LoVo (cell line): Measurements from ENCODE around the gene KDELR1.

Source experiments
- DNase-seq: peaks from one replicate; pipeline ENCODE4 v3.0.0-alpha.2; 2016; ENCODE audit warnings: low spot score

KDELR1 gene

DNA sequence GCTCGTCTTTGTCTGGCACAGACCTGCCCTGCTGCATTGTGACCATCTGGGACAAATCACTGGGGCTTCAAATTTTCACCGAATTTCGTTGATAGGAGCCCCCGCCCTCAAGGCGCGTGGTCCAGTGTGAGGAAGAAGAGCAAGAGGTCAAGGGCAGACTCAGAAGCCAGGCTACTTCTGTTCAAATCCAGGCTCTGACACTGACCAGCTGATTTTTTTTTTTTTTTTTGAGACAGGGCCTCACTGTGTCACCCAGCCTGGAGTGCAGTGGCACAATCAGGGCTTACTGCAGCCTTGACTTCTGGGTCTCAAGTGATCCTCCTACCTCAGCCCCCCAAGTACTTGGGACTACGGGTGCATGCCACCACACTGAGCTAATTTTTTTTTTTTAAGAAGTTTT is 20.0 kb downstream of the KDELR1 start:
- no peak for DNase-seq

GRCh38 chr19:48370955-48371354 is 20.4 kb downstream of the KDELR1 start:
- no peak for DNase-seq

GRCh38 chr19:48368936-48369335 is 22.4 kb downstream of the KDELR1 start:
- no peak for DNase-seq

- no peak for DNase-seq
These were observed 23.5 kb downstream of the KDELR1 start for GRCh38 chr19:48367855-48368254.

DNA sequence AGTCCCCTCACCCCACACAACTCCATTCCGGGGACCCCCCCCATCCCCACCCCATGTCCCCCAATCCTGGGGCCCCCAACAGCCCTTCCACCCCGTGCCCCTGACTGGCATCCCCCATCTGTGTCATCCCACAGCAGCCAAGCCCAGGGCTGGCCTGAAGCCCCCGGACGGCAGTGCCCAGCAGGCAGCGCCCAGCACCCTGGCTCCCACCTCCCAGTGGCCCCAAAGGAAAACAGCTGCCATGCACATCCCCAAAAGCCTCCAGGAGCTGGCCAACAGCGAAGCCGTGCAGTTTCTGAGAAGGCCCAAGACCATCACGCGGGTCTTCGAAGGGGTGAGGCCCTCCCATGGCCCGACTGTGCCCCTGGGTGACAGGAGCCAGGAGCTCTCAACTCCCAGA is 25.7 kb downstream of the KDELR1 start:
- DNase-seq, result no peak

GRCh38 chr19:48364598-48365348 is 26.6 kb downstream of the KDELR1 start:
- no peak for DNase-seq

GRCh38 chr19:48363810-48364597 is 27.3 kb downstream of the KDELR1 start, which contains the start of the genes SYNGR4 and TMEM143:
Gene SYNGR4, plus strand, starts transcription at chr19:48364367. Its CDS starts 1,476 bp downstream, at chr19:48365843.
Gene TMEM143, minus strand, starts transcription at chr19:48363940. Its CDS starts 20 bp downstream, at chr19:48363920.
- peak; percentile 100 for DNase-seq

DNA sequence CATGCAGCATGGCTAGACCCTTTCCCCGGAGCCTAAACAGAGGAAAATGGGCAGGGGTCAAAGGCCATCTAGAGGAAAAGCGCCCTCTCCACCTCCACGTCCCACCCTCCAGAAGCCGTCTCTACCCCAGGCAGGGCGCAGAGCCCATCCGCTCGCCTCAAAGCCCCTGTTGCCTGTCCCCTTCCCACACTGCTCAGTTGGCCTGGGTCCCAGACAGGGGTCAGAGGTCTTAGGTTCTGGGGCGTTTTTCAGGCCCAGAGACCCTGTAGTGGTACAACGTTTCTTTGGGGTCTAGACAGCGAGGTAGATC is 27.9 kb downstream of the KDELR1 start:
- DNase-seq, result no peak

DNA sequence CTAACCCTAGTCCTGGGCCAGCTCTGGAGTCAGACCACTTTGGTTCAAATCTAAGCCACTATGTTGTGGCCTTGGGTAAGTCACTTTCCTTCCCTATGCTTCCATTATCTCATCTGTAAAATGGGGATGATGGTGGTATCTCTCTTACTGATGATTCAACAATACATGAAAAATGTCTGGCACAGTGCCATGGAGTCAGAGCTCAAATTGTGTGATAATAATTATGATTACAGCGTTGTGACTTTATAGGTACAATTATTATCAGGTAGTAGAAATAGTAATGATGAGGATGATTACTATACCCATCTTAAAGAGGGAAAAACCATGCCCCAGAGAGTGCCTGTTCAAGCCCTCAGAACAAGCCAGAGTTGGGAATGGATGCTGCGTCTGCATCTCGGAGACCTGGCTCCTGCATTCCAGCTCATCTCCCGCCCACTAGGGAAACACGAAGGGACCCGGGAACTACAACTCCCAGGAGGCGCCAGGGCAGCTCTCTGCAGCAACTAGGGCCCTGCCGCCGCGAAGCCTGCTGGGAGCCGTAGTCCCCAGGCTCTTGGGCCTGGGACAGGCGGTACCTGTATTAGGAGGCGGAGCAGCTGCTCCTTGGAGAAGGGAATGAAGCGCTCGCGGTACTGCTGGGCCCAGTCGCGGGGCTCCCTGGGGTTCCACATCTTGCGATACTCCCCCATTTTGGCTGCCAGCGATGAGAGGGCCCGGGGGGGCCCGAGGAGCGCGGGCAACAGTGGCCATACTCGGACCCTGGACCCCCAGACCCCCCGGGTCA is 28.4 kb downstream of the KDELR1 start:
- DNase-seq, result peak; percentile 95

DNA sequence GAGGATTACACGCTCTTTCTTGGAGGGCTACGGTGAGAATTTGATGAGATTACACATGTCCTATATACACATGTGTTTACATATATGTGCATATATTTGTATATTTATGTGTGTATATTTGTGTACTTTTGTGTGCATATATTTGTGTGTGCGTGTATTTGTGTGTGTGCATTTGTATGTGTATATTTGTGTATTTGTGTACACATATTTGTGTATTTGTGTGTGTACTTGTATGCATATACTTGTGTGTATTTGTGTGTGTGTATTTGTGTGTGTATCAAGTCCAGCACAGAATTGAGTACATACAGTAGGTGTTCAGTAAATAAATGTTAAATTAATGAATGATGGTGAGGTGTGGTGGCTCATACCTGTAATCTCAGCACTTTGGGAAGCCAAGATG is 29.4 kb downstream of the KDELR1 start:
- DNase-seq, result no peak

- no peak for DNase-seq
These were observed 32.2 kb downstream of the KDELR1 start for GRCh38 chr19:48359123-48359522.

DNA sequence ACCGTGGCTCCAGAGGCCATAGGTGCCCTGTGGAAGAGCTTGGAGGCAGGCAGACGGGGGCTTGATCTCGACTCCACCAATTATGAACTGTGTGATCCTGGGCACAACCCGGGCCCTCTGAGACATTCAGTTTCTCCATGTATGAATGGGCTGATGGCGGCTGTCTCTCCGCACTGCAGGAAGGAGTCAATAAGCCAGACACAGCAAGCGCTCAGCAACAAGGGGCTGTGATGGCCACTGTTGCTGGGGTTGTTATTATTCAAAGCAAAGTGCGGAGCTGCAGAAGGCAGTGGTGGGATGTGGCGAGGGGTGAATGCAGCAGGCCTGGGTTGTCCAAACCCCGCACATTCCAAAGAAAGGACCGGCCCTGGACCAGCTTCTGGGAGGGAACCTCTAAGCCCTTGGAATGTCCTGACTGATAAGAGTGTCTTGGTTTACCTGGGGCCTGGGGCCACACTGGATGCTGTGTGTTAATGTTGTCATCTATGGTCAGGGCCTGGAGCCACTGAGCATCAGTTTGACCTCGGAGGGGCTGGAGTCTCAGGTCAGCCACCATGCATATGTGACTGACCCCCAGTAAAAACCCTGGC is 35.9 kb downstream of the KDELR1 start:
- no peak for DNase-seq

DNA sequence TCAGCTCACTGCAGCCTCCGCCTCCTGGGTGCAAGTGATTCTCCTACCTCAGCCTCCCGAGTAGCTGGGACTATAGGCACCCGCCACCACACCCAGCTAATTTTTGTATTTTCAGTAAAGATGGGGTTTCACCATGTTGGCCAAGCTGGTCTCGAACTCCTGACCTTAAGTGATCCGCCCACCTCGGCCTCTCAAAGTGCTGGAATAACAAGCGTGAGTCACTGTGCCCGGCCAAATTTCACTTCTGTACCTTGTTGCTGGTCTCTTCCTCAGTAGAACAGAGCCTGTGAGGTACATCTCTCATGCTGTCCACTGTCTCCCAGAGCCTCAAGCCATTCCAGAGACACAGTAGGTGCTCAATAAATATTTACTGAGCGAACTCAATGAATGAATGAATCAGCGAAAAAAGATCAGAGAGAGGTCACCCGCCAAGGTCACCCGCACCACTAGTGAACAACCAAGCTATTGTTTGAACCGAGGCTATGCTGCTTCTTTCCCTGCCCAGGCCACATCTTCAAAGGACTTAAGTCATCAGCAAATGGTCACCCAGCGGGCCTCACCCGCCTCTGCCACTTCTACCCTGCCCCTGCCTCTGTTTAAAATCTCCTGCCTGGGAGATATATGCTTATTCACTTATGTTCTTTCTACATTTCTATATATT is 36.9 kb downstream of the KDELR1 start:
- DNase-seq, result peak; percentile 34

DNA sequence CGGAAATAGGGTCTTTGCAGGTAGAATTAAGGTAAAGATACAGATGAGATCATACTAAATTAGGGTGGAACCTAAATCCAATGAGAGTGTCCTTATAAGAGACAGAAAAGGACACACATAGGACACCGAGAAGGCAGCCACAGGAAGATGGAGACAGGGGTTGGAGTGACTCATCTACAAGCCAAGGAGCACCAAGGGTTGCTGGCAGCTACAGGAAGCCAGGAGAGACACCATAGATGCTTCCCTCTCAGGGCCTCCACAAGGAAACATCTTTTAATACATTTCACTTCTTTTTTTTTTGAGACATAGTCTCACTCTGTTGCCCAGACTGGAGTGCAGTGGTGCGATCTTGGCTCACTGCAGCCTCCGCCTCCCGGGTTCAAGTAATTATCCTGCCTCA is 37.7 kb downstream of the KDELR1 start:
- DNase-seq, result no peak

DNA sequence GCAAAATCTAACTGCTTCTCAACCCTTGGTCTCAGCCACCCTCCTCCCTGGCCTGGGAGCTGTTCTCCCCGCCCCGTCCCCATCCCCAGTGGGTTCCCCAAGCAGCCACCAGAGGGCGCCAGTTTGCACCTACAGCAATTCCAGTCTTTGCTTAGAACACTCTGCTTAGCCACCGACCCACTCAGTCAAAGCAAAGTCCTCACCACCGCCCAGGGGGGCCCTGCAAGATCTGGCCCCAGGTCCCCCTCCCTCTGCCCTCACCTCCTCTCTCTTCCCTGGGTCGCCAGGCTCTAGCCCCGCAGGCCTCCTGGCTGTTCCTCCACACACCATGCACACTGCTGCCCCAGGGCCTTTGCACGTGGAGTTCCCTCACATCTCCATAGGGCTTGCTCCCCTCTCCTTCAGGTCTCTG is 40.0 kb downstream of the KDELR1 start:
- peak; percentile 42 for DNase-seq

DNA sequence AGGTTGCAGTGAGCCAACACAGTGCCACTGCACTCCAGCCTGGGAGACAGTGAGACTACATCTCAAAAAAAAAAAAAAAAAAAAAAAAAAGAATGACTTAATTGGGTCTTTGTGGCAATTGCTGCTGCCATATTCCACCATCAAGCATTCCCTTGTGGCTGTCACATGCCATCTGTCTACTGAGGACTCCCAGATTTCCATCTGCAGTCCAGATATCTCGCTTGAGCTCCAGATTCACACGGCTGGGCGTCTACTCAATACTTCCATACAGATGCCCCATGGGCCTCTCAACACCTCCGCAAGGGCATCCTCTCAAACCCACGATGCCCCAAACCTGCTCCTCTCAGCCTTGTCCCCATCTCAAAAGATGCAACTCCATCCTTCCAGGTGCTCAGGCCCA is 40.5 kb downstream of the KDELR1 start:
- no peak for DNase-seq

- no peak for DNase-seq
These were observed 42.6 kb downstream of the KDELR1 start for GRCh38 chr19:48348737-48349136.

GRCh38 chr19:48348045-48348444 is 43.3 kb downstream of the KDELR1 start:
- DNase-seq, result no peak

DNA sequence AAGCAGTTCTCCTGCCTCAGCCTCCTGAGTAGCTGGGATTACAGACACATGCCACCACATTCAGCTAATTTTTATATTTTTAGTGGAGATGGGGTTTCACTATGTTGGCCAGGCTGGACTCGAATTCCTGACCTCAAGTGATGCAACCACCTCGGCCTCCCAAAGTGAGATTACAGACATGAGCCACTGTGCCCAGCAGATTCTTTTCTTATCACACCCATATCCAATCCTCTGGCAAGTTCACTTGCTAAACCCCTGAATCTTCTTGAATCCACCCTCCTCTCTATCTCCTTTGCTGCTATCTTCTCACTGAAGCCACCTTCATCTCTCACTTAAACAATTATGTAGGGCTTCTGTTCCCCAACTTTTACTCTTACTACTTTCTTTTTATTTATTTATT is 45.2 kb downstream of the KDELR1 start:
- no peak for DNase-seq

- DNase-seq, result no peak
These were observed 46.5 kb downstream of the KDELR1 start for GRCh38 chr19:48344892-48345291.

- no peak for DNase-seq
These were observed 48.4 kb downstream of the KDELR1 start for GRCh38 chr19:48342841-48343540.
